GM21619 (cell line): ENCODE data around the gene MAGEH1.

Source experiments
- ATAC-seq: cut with Tn5 transposase; IDR thresholded peaks from one replicate; pipeline ENCODE4 v1.9.1; 2021; ENCODE audit not compliant: unreplicated experiment

Gene MAGEH1

GRCh38 chrX:55489314-55490009 lies 37.5 kb downstream of the MAGEH1 start, which contains the start of gene USP51:
USP51 (minus strand) TSS chrX:55489848; CDS start chrX:55488939, 909 bp downstream.
- ATAC-seq = peak; percentile 46

DNA sequence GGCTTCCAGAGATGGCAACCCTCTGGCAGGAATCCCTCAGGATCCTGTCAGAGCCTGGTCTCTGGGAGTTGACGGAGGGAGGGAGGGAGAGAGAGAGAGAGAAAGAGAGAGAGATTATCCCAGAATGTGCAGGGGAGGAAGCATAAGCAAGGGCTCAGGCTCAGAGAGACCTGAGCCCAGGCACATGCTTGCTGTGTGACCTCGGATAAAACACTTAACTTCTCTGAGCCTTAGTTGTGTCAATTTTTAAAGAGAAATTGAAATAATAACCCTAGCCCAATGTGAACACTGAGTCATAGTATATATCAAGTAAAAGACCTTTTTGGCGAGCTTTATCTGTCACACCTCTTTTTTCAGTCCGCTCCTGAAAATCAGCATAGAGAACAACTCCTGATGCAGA lies 38.2 kb downstream of the MAGEH1 start:
- ATAC-seq = no peak

GRCh38 chrX:55490974-55491373 lies 39.0 kb downstream of the MAGEH1 start:
- no peak for ATAC-seq
